ENCODE data around the gene PHEX.

The PHEX gene

DNA sequence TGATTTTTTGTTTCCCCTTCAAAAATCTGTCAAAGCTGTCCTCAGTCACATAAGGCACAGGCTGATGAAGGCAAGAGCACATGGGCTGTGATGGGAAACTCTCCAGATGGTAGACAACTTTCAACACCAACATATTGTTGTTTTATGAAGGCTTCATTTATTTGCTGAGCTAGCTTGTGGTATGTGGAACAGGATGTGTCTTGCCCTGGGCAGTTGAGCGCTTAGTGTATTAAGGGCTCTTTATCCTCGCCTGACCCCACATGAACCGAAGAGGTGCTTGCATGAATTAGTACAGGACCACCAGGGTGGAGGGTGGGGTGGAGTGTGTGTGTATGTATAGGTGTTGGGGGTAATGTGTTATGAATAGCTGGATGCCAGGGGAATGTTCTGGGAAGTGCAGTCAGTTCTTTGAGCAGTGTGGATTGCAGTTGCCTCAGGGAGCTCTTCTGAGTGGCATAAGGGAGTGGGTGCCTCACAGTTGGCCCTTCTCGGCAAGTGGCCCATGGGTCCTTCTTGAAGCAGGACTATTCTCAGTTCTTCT is 103.1 kb downstream of the PHEX start:
- TF ChIP-seq TAF1 (IDR thresholded peaks at IDR 0.05; ENCODE audit: borderline replicate concordance, insufficient read depth, low read length) = no peak
- no peak for TF ChIP-seq POLR2AphosphoS5 (IDR thresholded peaks at IDR 0.05; ENCODE audit: low read depth, low read length)

DNA sequence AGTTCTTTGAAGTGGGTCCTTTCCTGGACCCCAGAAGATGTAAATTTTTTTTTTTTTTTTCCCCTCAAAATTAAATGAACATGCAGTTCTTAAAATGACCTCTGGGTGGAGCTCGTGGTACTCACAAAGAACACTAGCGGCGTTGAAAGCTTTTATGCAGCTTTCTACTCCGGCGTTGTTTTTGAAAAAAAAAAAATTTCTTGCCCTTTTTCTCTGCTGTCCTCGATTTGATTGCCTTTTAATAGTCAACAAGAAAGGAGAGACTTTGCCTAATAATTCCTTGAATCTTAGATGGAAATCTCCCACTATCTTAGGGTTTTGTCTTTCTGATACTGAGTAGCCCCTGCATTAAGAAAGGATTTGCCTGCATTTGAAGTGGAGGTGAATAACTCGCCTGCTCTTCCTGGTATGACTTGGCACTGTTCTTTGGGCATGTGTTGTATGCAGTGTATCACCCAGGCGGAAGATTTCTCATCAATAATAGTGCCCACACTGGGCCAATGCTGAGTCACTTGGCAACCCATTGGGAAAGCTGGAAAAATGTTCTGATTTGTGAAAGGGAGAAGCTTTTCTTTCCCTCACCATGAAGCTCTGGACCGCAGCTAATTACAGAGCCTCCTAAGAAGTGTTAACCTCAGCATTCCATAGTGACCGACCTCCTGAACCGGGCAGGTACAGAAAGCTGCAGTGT is 104.0 kb downstream of the PHEX start:
- TF ChIP-seq FOXP2 (optimal IDR thresholded peaks at IDR 0.05; ENCODE audit: borderline replicate concordance, extremely low read depth, extremely low read length, insufficient read depth) (no peak), POLR2AphosphoS5 (IDR thresholded peaks at IDR 0.05; ENCODE audit: low read depth, low read length) (no peak), TAF1 (IDR thresholded peaks at IDR 0.05; ENCODE audit: borderline replicate concordance, insufficient read depth, low read length) (no peak), SIN3A (IDR thresholded peaks at IDR 0.05; ENCODE audit: borderline replicate concordance, insufficient read depth, low read length) (no peak), REST (IDR thresholded peaks at IDR 0.05; ENCODE audit: insufficient read depth in 1 of 2, low read depth in 2 of 2, low read length in 2 of 2) (no peak)

GRCh38 chrX:22136711-22137110 is 104.6 kb downstream of the PHEX start:
- TF ChIP-seq POLR2AphosphoS5 (IDR thresholded peaks at IDR 0.05; ENCODE audit: low read depth, low read length) = no peak

DNA sequence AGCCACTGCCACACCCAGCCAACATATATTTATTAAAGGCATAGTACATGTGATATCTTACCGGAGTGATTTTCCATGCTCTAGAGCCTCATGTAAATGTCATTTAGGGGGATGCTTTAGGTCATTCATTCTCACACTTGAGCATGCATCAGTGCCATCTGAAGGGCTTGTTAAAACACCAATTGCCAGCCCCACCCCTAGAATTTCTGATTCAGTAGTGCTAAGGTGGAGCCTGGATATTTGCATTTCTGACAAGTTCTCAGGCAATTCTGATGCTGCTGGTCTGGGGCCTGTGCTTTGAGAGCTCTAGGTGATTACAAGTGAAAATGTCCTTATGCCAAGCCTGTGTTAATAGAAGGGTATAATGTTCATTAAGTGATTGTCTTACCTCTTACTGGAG is 107.7 kb downstream of the PHEX start:
- no peak for TF ChIP-seq FOXP2 (optimal IDR thresholded peaks at IDR 0.05; ENCODE audit: borderline replicate concordance, extremely low read depth, extremely low read length, insufficient read depth)
- TF ChIP-seq SIN3A (IDR thresholded peaks at IDR 0.05; ENCODE audit: borderline replicate concordance, insufficient read depth, low read length) = no peak

DNA sequence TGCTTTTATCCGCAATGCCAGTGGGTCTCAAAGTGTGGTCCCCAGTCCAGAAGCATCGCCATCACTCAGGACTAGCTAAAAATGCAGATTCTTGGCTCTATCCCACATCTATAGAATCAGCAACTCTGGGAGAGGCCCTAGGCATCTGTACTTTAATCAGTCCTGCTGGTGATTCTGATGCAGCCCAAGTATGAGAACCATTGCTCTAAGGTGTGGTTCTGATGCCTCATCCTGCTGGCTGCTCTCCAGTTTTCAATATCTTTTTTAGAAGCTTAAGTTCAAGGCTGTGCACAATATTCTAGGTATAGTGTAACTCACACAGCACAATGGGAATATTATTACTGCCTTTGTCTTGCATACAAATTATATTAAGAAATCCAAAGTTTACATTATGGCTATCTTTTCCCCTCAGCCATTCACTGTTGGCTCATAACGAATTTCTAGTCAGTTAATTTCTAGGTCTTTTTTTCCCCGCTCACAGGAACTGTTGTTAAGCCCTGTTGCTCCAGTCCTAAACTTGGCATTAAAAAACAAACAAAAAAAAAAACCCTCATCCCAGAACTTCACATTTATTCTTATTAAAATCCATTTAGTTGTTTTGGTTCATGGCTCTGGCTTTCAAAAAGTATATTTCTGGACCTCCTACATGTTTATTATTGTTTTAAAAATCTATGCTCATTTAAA is 109.1 kb downstream of the PHEX start:
- TF ChIP-seq TAF1 (IDR thresholded peaks at IDR 0.05; ENCODE audit: borderline replicate concordance, insufficient read depth, low read length) (no peak), POLR2AphosphoS5 (IDR thresholded peaks at IDR 0.05; ENCODE audit: low read depth, low read length) (no peak), FOXP2 (optimal IDR thresholded peaks at IDR 0.05; ENCODE audit: borderline replicate concordance, extremely low read depth, extremely low read length, insufficient read depth) (no peak), SIN3A (IDR thresholded peaks at IDR 0.05; ENCODE audit: borderline replicate concordance, insufficient read depth, low read length) (no peak), REST (IDR thresholded peaks at IDR 0.05; ENCODE audit: insufficient read depth in 1 of 2, low read depth in 2 of 2, low read length in 2 of 2) (no peak)

GRCh38 chrX:22147214-22147613 is 115.1 kb downstream of the PHEX start:
- no peak for TF ChIP-seq REST (IDR thresholded peaks at IDR 0.05; ENCODE audit: insufficient read depth in 1 of 2, low read depth in 2 of 2, low read length in 2 of 2)
- no peak for TF ChIP-seq FOXP2 (optimal IDR thresholded peaks at IDR 0.05; ENCODE audit: borderline replicate concordance, extremely low read depth, extremely low read length, insufficient read depth)
- no peak for TF ChIP-seq SIN3A (IDR thresholded peaks at IDR 0.05; ENCODE audit: borderline replicate concordance, insufficient read depth, low read length)
